HG03159 (cell line): ENCODE results near the gene VAMP8.
"Not testable (repeated sequence)": the region's sequence is repeated elsewhere in the genome, so short reads cannot be mapped to it uniquely, and the experiment has no call there.

Experiments used
- ATAC-seq: cut with Tn5 transposase; IDR thresholded peaks from one replicate; pipeline ENCODE4 v1.9.1; 2021; ENCODE audit warnings: mild to moderate bottlenecking, moderate library complexity; ENCODE audit not compliant: unreplicated experiment

The VAMP8 gene

GRCh38 chr2:85615413-85615728 is 38.0 kb downstream of the VAMP8 start:
- no peak for ATAC-seq

GRCh38 chr2:85617723-85618122 is 40.3 kb downstream of the VAMP8 start:
- ATAC-seq, result not testable (repeated sequence)

GRCh38 chr2:85619617-85620016 is 42.2 kb downstream of the VAMP8 start:
- ATAC-seq, result no peak

- ATAC-seq, result no peak
These were observed 44.0 kb downstream of the VAMP8 start for GRCh38 chr2:85621338-85621737.

GRCh38 chr2:85623991-85624390 is 46.6 kb downstream of the VAMP8 start:
- ATAC-seq, result no peak

- no peak for ATAC-seq
These were observed 51.3 kb downstream of the VAMP8 start for GRCh38 chr2:85628658-85629057.

GRCh38 chr2:85631316-85631715 is 53.9 kb downstream of the VAMP8 start:
- no peak for ATAC-seq
